ENCODE results near the gene LIMK1. TPM values are rescaled to one million over a fixed set of nuclear protein-coding genes. Genes with fewer than 3 reads are reported as not detected.
A peak's percentile ranks its signal among the peaks of the same experiment; 100 is the strongest.

Gene LIMK1
- total and polyA plus RNA-seq, 5 donors from 2014 or later, result 1.7 to 14.4 (median 2.8) TPM

DNA sequence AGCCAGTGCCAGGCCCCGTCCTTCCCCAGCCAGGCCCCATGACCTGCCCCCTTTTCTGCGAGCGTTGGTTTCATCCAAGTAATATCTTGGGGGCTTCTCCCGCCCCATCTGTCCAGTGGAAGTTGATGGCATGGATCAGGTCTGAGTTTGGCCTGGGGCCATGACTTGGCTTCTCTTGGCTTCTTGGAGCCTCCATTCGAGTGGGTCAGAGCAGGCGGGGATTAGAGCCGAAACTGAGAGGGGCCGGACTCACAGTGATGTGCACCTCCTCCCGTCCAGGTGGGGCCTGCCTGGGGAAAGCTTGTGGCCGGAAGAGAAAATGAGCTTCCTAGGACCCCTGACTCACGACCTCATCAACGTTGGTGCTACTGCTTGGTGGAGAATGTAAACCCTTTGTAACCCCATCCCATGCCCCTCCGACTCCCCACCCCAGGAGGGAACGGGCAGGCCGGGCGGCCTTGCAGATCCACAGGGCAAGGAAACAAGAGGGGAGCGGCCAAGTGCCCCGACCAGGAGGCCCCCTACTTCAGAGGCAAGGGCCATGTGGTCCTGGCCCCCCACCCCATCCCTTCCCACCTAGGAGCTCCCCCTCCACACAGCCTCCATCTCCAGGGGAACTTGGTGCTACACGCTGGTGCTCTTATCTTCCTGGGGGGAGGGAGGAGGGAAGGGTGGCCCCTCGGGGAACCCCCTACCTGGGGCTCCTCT is 15.1 kb upstream of the LIMK1 start:
- H3K4me1 ChIP-seq (ENCODE audit: control insufficient read depth, insufficient read depth, low read length, poor library complexity, severe bottlenecking), result no peaks in the 10 kb centered on the region
- H3K9me3 Mint-ChIP-seq, result peaks cover 0 to 1% (median 0%) of the 10 kb centered on the region in 7 donors
- H3K27ac ChIP-seq (ENCODE audit: insufficient read depth, low read length, poor library complexity, severe bottlenecking), result no peak overlapping the region
- peak overlapping the region in 1 of 4 donors; percentile 71 for H3K4me3 Mint-ChIP-seq
- DNase-seq (no peak), ATAC-seq (ENCODE audit: low read depth in 2 of 2) (no peak)
- no peaks in the 10 kb centered on the region for H3K9me3 ChIP-seq (ENCODE audit: control insufficient read depth in 2 of 2, low read length in 2 of 2)
- H3K36me3 ChIP-seq (ENCODE audit: control insufficient read depth, insufficient read depth, low read length), result no peaks in the 10 kb centered on the region
- no peaks in the 10 kb centered on the region for H3K4me1 Mint-ChIP-seq
- no peaks in the 10 kb centered on the region for H3K36me3 Mint-ChIP-seq
- no peaks in the 10 kb centered on the region for H3K27me3 ChIP-seq (ENCODE audit: control insufficient read depth, insufficient read depth, low read length)
- peaks cover 4% of the 10 kb centered on the region for H3K27me3 Mint-ChIP-seq
- H3K27ac Mint-ChIP-seq, result no peak overlapping the region
- H3K4me3 ChIP-seq (ENCODE audit: low read depth, low read length), result no peak overlapping the region

DNA sequence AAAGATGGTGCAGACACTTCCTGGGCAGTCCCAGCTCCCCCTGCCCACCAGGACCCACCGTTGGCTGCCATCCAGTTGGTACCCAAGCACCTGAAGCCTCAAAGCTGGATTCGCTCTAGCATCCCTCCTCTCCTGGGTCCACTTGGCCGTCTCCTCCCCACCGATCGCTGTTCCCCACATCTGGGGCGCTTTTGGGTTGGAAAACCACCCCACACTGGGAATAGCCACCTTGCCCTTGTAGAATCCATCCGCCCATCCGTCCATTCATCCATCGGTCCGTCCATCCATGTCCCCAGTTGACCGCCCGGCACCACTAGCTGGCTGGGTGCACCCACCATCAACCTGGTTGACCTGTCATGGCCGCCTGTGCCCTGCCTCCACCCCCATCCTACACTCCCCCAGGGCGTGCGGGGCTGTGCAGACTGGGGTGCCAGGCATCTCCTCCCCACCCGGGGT is 14.5 kb upstream of the LIMK1 start:
- Histone ChIP-seq H3K4me3 (ENCODE audit: low read depth, low read length) (no peak overlapping the region), H3K4me1 (ENCODE audit: control insufficient read depth, insufficient read depth, low read length, poor library complexity, severe bottlenecking) (no peaks in the 10 kb centered on the region), H3K27ac (ENCODE audit: insufficient read depth, low read length, poor library complexity, severe bottlenecking) (no peak overlapping the region), H3K36me3 (ENCODE audit: control insufficient read depth, insufficient read depth, low read length) (no peaks in the 10 kb centered on the region), H3K27me3 (ENCODE audit: control insufficient read depth, insufficient read depth, low read length) (no peaks in the 10 kb centered on the region), H3K9me3 (ENCODE audit: control insufficient read depth in 2 of 2, low read length in 2 of 2) (no peaks in the 10 kb centered on the region)
- H3K9me3 Mint-ChIP-seq, result peaks cover 0 to 1% (median 0%) of the 10 kb centered on the region in 7 donors
- H3K4me3 Mint-ChIP-seq, result no peak overlapping the region
- H3K4me1 Mint-ChIP-seq, result no peaks in the 10 kb centered on the region
- peaks cover 4% of the 10 kb centered on the region for H3K27me3 Mint-ChIP-seq
- H3K36me3 Mint-ChIP-seq, result no peaks in the 10 kb centered on the region
- DNase-seq (no peak), ATAC-seq (ENCODE audit: low read depth in 2 of 2) (no peak)
- H3K27ac Mint-ChIP-seq, result no peak overlapping the region

DNA sequence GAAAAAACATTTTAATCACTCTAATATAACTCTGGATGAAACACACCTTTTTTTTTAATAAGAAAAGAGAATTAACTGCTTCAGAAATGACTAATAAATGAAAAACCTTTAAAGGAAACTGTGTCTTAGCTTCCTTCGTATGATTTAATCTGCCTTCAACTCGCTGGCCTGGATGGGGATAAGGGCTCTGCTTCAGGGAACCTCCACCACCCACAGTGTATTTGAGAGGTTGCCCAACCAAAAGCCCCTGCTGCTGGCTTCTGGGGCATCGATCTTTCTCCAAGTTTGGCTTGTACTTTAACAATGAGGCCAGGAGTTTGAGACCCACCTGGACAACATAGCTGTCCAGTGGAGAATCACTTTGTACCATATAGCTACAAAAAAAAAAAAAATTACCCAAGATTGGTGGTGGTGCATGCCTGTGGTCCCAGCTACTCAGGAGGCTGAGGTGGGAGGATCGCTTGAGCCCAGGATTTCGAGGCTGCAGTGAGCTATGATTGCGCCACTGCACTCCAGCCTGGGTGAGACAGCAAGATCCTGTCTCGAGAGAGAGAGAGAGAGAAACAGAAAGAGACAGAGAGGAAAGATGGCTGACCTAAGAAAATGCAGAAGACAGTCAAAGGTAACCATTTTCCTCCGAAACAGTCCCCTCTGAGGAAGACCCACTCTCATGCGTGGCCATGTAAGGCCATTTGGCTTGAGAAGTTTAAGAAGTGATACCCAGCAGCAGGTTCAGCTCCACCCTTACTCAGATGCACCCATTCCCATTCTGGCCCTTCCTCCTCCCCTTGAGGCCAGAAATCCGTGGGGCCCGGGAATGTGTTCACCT is 13.6 kb upstream of the LIMK1 start:
- Mint-ChIP-seq H3K9me3 (peaks cover 0 to 1% (median 0%) of the 10 kb centered on the region in 7 donors), H3K4me3 (no peak overlapping the region), H3K4me1 (no peaks in the 10 kb centered on the region), H3K36me3 (no peaks in the 10 kb centered on the region), H3K27me3 (peaks cover 4% of the 10 kb centered on the region), H3K27ac (no peak overlapping the region)
- no peak for DNase-seq
- Histone ChIP-seq H3K27me3 (ENCODE audit: control insufficient read depth, insufficient read depth, low read length) (no peaks in the 10 kb centered on the region), H3K27ac (ENCODE audit: insufficient read depth, low read length, poor library complexity, severe bottlenecking) (no peak overlapping the region), H3K4me3 (ENCODE audit: low read depth, low read length) (no peak overlapping the region), H3K9me3 (ENCODE audit: control insufficient read depth in 2 of 2, low read length in 2 of 2) (no peaks in the 10 kb centered on the region), H3K4me1 (ENCODE audit: control insufficient read depth, insufficient read depth, low read length, poor library complexity, severe bottlenecking) (no peaks in the 10 kb centered on the region), H3K36me3 (ENCODE audit: control insufficient read depth, insufficient read depth, low read length) (no peaks in the 10 kb centered on the region)
- ATAC-seq (ENCODE audit: low read depth in 2 of 2), result no peak

DNA sequence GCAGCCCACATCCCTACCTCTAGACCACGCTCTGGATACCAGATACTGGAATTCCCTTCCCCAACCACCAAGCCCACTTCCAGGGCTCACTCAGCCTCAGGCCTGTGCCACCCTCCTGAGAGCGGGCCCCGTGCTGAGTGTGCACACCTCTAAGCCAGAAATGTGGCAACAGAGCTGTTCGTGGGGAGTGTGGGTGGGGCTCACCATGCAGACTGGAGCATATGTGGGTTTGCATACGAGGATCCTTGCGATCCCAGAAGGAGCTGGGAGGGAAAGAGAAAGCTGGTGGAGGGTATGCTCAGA is 13.0 kb upstream of the LIMK1 start:
- ATAC-seq (ENCODE audit: low read depth in 2 of 2), result no peak
- H3K9me3 ChIP-seq (ENCODE audit: control insufficient read depth in 2 of 2, low read length in 2 of 2), result no peaks in the 10 kb centered on the region
- H3K4me1 Mint-ChIP-seq, result no peaks in the 10 kb centered on the region
- H3K27me3 ChIP-seq (ENCODE audit: control insufficient read depth, insufficient read depth, low read length), result no peaks in the 10 kb centered on the region
- no peak for DNase-seq
- H3K4me3 Mint-ChIP-seq, result no peak overlapping the region
- H3K9me3 Mint-ChIP-seq, result peaks cover 0 to 1% (median 0%) of the 10 kb centered on the region in 7 donors
- H3K4me3 ChIP-seq (ENCODE audit: low read depth, low read length), result no peak overlapping the region
- H3K36me3 Mint-ChIP-seq, result no peaks in the 10 kb centered on the region
- no peaks in the 10 kb centered on the region for H3K36me3 ChIP-seq (ENCODE audit: control insufficient read depth, insufficient read depth, low read length)
- H3K27me3 Mint-ChIP-seq, result peaks cover 4% of the 10 kb centered on the region
- H3K27ac ChIP-seq (ENCODE audit: insufficient read depth, low read length, poor library complexity, severe bottlenecking), result no peak overlapping the region
- no peaks in the 10 kb centered on the region for H3K4me1 ChIP-seq (ENCODE audit: control insufficient read depth, insufficient read depth, low read length, poor library complexity, severe bottlenecking)
- H3K27ac Mint-ChIP-seq, result no peak overlapping the region

DNA sequence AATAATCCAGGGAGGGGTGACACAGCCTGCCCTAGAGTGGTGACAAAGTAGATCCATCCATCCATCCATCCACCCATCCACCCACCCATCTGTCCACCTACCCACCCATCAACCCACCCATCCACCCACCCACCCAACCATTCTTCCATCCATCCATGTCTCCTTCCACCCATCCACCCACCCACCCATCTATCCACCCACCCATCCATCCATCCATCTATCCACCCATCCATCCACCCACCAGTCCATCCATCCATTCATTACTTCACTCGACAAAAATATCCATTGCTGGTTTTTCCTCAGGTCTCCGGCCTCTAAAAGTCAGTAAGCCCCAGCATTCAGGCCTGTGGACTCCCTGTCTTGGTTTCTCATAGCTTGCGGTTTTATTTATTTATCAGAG is 12.5 kb upstream of the LIMK1 start:
- no peak overlapping the region for H3K4me3 Mint-ChIP-seq
- DNase-seq, result no peak

DNA sequence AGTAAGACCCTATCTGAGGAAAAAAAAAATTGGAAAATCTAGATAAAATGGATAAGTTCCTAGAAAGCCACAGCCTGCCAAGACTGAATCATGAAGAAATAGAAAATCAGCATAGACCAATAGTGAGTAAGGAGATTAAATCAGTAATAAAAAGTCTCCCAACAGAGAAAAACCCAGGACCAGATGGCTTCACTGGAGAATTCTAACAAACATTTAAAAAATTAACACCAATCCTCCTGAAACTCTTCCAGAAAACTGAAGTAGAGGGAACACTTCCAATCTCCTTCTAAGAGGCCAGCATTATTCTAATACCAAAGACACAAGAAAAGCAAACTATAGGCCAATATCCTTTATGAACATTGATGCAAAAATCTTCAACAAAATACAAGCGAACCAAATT is 8.8 kb upstream of the LIMK1 start:
- DNase-seq (no peak), ATAC-seq (ENCODE audit: low read depth in 2 of 2) (no peak)
- Mint-ChIP-seq H3K27ac (no peak overlapping the region), H3K4me1 (no peaks in the 10 kb centered on the region), H3K9me3 (peaks cover 0 to 3% (median 0%) of the 10 kb centered on the region in 7 donors), H3K36me3 (no peaks in the 10 kb centered on the region), H3K27me3 (no peaks in the 10 kb centered on the region), H3K4me3 (no peak overlapping the region)
- Histone ChIP-seq H3K27ac (ENCODE audit: insufficient read depth, low read length, poor library complexity, severe bottlenecking) (no peak overlapping the region), H3K4me3 (ENCODE audit: low read depth, low read length) (no peak overlapping the region), H3K9me3 (ENCODE audit: control insufficient read depth in 2 of 2, low read length in 2 of 2) (no peaks in the 10 kb centered on the region), H3K27me3 (ENCODE audit: control insufficient read depth, insufficient read depth, low read length) (no peaks in the 10 kb centered on the region), H3K4me1 (ENCODE audit: control insufficient read depth, insufficient read depth, low read length, poor library complexity, severe bottlenecking) (no peaks in the 10 kb centered on the region), H3K36me3 (ENCODE audit: control insufficient read depth, insufficient read depth, low read length) (no peaks in the 10 kb centered on the region)

More for the DNA sequence above, 12.5 kb upstream of the LIMK1 start:
- H3K27me3 ChIP-seq (ENCODE audit: control insufficient read depth, insufficient read depth, low read length), result no peaks in the 10 kb centered on the region
- no peak for ATAC-seq (ENCODE audit: low read depth in 2 of 2)
- H3K9me3 ChIP-seq (ENCODE audit: control insufficient read depth in 2 of 2, low read length in 2 of 2), result no peaks in the 10 kb centered on the region
- H3K36me3 Mint-ChIP-seq, result no peaks in the 10 kb centered on the region
- no peak overlapping the region for H3K4me3 ChIP-seq (ENCODE audit: low read depth, low read length)
- H3K36me3 ChIP-seq (ENCODE audit: control insufficient read depth, insufficient read depth, low read length), result no peaks in the 10 kb centered on the region
- no peaks in the 10 kb centered on the region for H3K4me1 Mint-ChIP-seq
- H3K27ac Mint-ChIP-seq, result no peak overlapping the region
- H3K4me1 ChIP-seq (ENCODE audit: control insufficient read depth, insufficient read depth, low read length, poor library complexity, severe bottlenecking), result no peaks in the 10 kb centered on the region
- H3K9me3 Mint-ChIP-seq, result peaks cover 0 to 1% (median 0%) of the 10 kb centered on the region in 7 donors
- H3K27ac ChIP-seq (ENCODE audit: insufficient read depth, low read length, poor library complexity, severe bottlenecking), result no peak overlapping the region
- peaks cover 4% of the 10 kb centered on the region for H3K27me3 Mint-ChIP-seq

DNA sequence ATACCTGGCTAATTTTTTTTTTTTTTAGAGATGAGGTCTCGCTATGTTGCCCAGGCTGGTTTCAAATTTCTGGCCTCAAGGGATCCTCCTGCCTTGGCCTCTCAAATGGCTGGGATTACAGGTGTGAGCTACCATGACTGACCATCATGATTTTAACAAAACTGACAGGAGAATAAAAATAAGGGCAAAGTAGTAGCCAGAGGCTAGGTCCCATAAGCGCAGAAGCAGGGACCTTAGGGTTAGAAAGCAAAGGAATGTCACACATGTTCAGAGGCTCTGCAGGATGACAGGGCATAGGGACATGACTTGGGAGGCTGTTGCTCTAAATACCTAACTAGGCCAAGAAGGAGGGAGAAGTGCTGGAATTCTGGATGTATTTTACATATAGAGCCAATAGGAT is 5.1 kb upstream of the LIMK1 start:
- peaks cover 0 to 4% (median 0%) of the 10 kb centered on the region in 4 donors for H3K4me1 Mint-ChIP-seq
- H3K4me3 Mint-ChIP-seq, result peak overlapping the region in 1 of 4 donors; percentile 27
- ATAC-seq (ENCODE audit: low read depth in 2 of 2) (no peak), DNase-seq (no peak)
- Histone ChIP-seq H3K4me3 (ENCODE audit: low read depth, low read length) (no peak overlapping the region), H3K4me1 (ENCODE audit: control insufficient read depth, insufficient read depth, low read length, poor library complexity, severe bottlenecking) (peaks cover 6% of the 10 kb centered on the region), H3K36me3 (ENCODE audit: control insufficient read depth, insufficient read depth, low read length) (no peaks in the 10 kb centered on the region), H3K27me3 (ENCODE audit: control insufficient read depth, insufficient read depth, low read length) (no peaks in the 10 kb centered on the region), H3K27ac (ENCODE audit: insufficient read depth, low read length, poor library complexity, severe bottlenecking) (no peak overlapping the region), H3K9me3 (ENCODE audit: control insufficient read depth in 2 of 2, low read length in 2 of 2) (no peaks in the 10 kb centered on the region)
- no peaks in the 10 kb centered on the region for H3K36me3 Mint-ChIP-seq
- H3K9me3 Mint-ChIP-seq, result peaks cover 0 to 2% (median 0%) of the 10 kb centered on the region in 7 donors
- H3K27ac Mint-ChIP-seq, result no peak overlapping the region
- no peaks in the 10 kb centered on the region for H3K27me3 Mint-ChIP-seq
